GM23248 (cell line): ENCODE results near the gene INTS15. TPM values are rescaled to one million over a fixed set of nuclear protein-coding genes. Genes with fewer than 3 reads are reported as not detected.

ENCODE experiments used
- DNase-seq: peaks from one replicate; pipeline ENCODE4 v3.0.0-alpha.2; 2015
- H2AFZ ChIP-seq: fragments of 200-600 bp; sonication (generic); 2 replicates; pipeline ENCODE4 v1.6.1; 2016; ENCODE audit warnings: antibody characterized with exemption
- H3F3A ChIP-seq: fragments of 200-600 bp; sonication (generic); 2 replicates; pipeline ENCODE4 v1.6.1; 2016; ENCODE audit warnings: mild to moderate bottlenecking, antibody characterized with exemption, mixed run types; ENCODE audit not compliant: insufficient read depth
- H3K27ac ChIP-seq: fragments of 200-600 bp; sonication (generic); 2 replicates; pipeline ENCODE4 v1.5.1; 2016; ENCODE audit warnings: mild to moderate bottlenecking
- H3K27me3 ChIP-seq: fragments of 200-600 bp; sonication (generic); replicated peaks from 2 replicates; pipeline ENCODE4 v1.6.1; 2016; ENCODE audit warnings: mild to moderate bottlenecking; ENCODE audit not compliant: insufficient read depth
- H3K36me3 ChIP-seq: fragments of 200-600 bp; sonication (generic); 2 replicates; pipeline ENCODE4 v1.6.1; 2016; ENCODE audit warnings: low read depth, mild to moderate bottlenecking
- H3K4me1 ChIP-seq: fragments of 200-600 bp; sonication (generic); 2 replicates; pipeline ENCODE4 v1.6.1; 2016; ENCODE audit warnings: mild to moderate bottlenecking; ENCODE audit not compliant: insufficient read depth
- H3K4me2 ChIP-seq: fragments of 200-600 bp; sonication (generic); one replicate; pipeline ENCODE4 v1.6.1; 2016; ENCODE audit warnings: mild to moderate bottlenecking; ENCODE audit not compliant: unreplicated experiment
- H3K4me3 ChIP-seq: fragments of 200-600 bp; sonication (generic); 2 replicates; pipeline ENCODE4 v1.5.1; 2016; ENCODE audit warnings: mild to moderate bottlenecking
- H3K79me2 ChIP-seq: fragments of 200-600 bp; sonication (generic); 2 replicates; pipeline ENCODE4 v1.6.1; 2016; ENCODE audit warnings: mild to moderate bottlenecking; ENCODE audit not compliant: insufficient read depth
- H3K9ac ChIP-seq: fragments of 200-600 bp; sonication (generic); 2 replicates; pipeline ENCODE4 v1.6.1; 2016; ENCODE audit warnings: mild to moderate bottlenecking
- H3K9me2 ChIP-seq: fragments of 200-600 bp; sonication (generic); 2 replicates; pipeline ENCODE4 v1.6.1; 2016; ENCODE audit warnings: mixed run types, mild to moderate bottlenecking, moderate library complexity; ENCODE audit not compliant: insufficient read depth
- H3K9me3 ChIP-seq: fragments of 200-600 bp; sonication (generic); one replicate; pipeline ENCODE4 v1.6.1; 2017; ENCODE audit warnings: low read depth
- H4K20me1 ChIP-seq: fragments of 200-600 bp; sonication (generic); 2 replicates; pipeline ENCODE4 v1.6.0; 2016; ENCODE audit not compliant: insufficient read depth
- EZH2 ChIP-seq: fragments of 200-600 bp; sonication (generic); IDR thresholded peaks from 2 replicates; pipeline ENCODE4 v1.6.1; 2018; ENCODE audit warnings: antibody characterized with exemption, mild to moderate bottlenecking; ENCODE audit not compliant: insufficient read depth, poor library complexity, severe bottlenecking
- EZH2phosphoT487 ChIP-seq: fragments of 200-600 bp; sonication (generic); IDR thresholded peaks from 2 replicates; pipeline ENCODE4 v1.6.1; 2018; ENCODE audit warnings: antibody characterized with exemption, moderate library complexity, mild to moderate bottlenecking, low read depth; ENCODE audit not compliant: insufficient read depth
- WGBS, 2 experiments: methylation state at CpG; one replicate each; pipeline ENCODE4 v1.1.6; 2015 to 2017; ENCODE audit warnings: low lambda C conversion rate in 2 of 2, low coverage in 1 of 2; ENCODE audit errors: missing lambda C conversion rate in 2 of 2; 5-methylcytosine and 5-hydroxymethylcytosine counted together
- in situ Hi-C: fragments of 300-500 bp; cut with MboI; formaldehyde crosslinking; loops from 2 replicates; pipeline ENCODE4 v1.15.0; 2020
- polyA plus RNA-seq: library from polyadenylated mRNA; unstranded; fragments of >200 nt; fragmentation: Nextera tagmentation; extraction: Ambion mirVana; gene quantifications from 2 replicates; pipeline ENCODE4 v1.2.1, GENCODE V29; 2016
- total RNA-seq: library from RNA; depleted of rRNA; stranded (reverse); fragments of >200 nt; shearing (Covaris generic); gene quantifications from 2 replicates; pipeline ENCODE4 v1.2.3, GENCODE V29; 2014; rRNA removed

Gene INTS15
- total and polyA plus RNA-seq, 2 experiments from 2014 or later = 11.3 to 17.9 TPM

DNA sequence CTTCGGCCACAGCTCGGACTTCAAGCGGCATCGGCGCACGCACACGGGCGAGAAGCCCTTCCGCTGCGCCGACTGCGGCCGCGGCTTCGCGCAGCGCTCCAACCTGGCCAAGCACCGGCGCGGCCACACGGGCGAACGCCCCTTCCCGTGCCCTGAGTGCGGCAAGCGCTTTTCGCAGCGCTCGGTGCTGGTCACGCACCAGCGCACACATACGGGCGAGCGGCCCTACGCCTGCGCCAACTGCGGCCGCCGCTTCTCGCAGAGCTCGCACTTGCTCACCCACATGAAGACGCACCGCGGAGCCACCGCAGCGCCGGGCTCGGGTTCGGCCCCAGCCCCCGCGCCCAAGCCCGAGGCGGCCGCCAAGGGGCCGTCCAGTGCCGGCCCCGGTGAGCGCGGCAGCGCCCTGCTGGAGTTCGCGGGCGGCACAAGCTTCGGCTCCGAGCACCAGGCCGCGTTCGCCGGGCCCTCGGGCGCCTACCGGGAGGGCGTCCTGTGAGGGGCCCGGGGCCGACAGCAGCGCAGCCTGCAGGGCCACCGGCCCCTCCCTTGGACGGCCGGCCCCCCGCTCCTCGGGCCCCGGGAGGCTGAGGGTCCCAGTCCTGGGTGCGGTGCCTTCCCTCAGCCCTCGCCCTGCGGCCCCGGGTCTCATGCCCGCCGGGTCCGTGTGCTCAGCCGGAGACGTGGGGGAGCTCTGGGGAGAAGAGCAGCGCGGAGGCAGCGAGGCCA is 64.5 kb downstream of the INTS15 start:
- Histone ChIP-seq H3K9ac (no peak overlapping the region), H3K4me2 (no peak overlapping the region), H3K27ac (no peak overlapping the region), H3K9me3 (no peaks in the 10 kb centered on the region), H3K9me2 (no peaks in the 10 kb centered on the region), H2AFZ (no peak overlapping the region), H3K4me3 (no peak overlapping the region), H4K20me1 (no peaks in the 10 kb centered on the region), H3F3A (peaks cover 5% of the 10 kb centered on the region; the same call in 1 of the 2 replicates), H3K27me3 (no peaks in the 10 kb centered on the region), H3K79me2 (no peaks in the 10 kb centered on the region), H3K4me1 (no peaks in the 10 kb centered on the region), H3K36me3 (no peaks in the 10 kb centered on the region; the same call in 1 of the 2 replicates)
- DNase-seq = no peak
- WGBS, 2 experiments = 95 to 96% methylated on average over 37 to 94 of the region's 94 CpGs
- TF ChIP-seq EZH2 (no peak), EZH2phosphoT487 (no peak)
- in situ Hi-C loops = no loop called here

DNA sequence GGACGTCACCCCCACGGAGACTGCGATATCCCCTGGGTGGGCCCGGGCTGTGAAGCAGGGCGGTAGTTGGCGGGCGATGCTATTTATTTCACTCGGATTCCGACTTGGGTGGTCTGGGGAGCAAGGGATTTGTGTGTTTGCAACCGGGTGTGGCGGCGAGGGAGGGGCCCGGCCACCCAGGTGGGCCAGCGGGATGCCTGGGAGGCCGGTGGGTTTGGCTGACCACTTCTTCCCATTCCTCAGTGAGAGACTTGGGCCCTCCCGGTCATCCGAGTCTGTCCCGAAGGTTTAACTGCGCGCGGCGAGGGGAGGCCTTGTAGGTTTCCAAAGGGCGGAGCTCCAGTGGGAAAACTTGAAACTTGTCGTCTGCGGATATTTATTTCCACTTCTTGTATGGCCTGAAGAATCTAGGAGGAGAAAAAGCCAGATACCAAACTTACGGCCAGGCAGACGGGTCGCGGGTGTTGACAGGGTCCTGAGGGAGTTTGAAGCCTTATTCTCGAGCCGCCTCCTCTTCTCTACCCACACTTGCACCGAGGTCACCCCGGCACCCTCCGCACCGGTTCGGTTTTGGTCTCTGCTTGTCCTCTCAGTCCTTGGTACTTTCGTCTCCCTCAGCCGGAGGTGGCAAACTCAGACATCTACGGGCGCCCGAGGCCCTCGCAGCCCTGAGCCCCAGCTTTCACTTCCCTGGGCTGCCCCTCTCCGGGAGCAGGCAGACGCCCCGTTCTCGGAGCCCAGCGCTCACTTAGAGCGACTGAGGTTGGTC is 65.2 kb downstream of the INTS15 start:
- Histone ChIP-seq H3K4me1 (no peaks in the 10 kb centered on the region), H3K9me2 (no peaks in the 10 kb centered on the region), H3K36me3 (no peaks in the 10 kb centered on the region; the same call in 1 of the 2 replicates), H3K27me3 (no peaks in the 10 kb centered on the region), H3K9ac (no peak overlapping the region), H3K27ac (no peak overlapping the region), H3F3A (peaks cover 5% of the 10 kb centered on the region; the same call in 1 of the 2 replicates), H3K79me2 (no peaks in the 10 kb centered on the region), H2AFZ (no peak overlapping the region), H3K9me3 (no peaks in the 10 kb centered on the region), H4K20me1 (no peaks in the 10 kb centered on the region), H3K4me2 (no peak overlapping the region), H3K4me3 (no peak overlapping the region)
- in situ Hi-C loops = no loop called here
- TF ChIP-seq EZH2 = no peak
- no peak for TF ChIP-seq EZH2phosphoT487
- 93 to 94% methylated on average over 46 to 48 of the region's 48 CpGs for WGBS, 2 experiments
- no peak for DNase-seq

DNA sequence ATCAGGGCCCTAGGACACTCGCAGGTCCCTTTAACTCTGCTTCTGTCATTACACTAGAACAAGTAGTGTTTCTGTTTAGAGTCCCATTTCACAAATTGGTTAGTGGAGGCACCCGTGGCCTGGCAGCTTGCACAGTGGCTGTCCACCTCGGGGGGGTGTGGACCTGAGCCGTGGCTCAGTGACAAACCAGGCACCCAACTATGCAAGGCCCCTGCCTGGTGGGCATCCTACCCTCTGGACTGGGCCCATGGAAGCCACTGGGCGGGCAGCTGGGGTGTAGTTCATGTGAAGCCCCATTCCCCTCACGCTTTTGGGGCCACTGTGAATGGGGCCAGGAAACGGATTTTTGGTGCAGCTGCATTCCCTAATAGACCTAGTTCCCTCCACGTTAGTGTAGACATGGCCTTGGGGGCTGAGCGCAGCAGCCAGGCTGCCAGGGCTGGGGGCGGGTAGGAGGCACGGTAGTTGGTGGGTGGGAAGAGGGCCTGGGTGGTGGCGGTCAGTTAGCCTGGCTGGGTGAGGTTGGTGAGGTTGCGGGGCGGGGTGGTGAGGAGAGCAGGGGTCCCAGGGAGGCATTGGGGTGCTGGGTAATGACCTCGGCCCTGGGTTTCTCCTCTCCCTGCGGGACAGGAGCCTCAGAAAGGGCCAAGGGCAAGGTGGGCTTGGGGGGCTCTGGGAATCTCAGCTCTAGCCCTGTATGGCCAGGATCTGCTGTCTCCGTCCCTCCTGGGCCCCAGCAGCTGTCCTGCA is 66.0 kb downstream of the INTS15 start:
- Histone ChIP-seq H3K9me3 (no peaks in the 10 kb centered on the region), H3K9ac (no peak overlapping the region), H3K36me3 (no peaks in the 10 kb centered on the region; the same call in 1 of the 2 replicates), H3K27me3 (no peaks in the 10 kb centered on the region), H3K4me1 (no peaks in the 10 kb centered on the region), H3F3A (peaks cover 5% of the 10 kb centered on the region; the same call in 1 of the 2 replicates), H3K79me2 (no peaks in the 10 kb centered on the region), H3K4me2 (no peak overlapping the region), H3K4me3 (no peak overlapping the region), H2AFZ (no peak overlapping the region), H4K20me1 (no peaks in the 10 kb centered on the region), H3K27ac (no peak overlapping the region), H3K9me2 (no peaks in the 10 kb centered on the region)
- WGBS, 2 experiments = 94 to 97% methylated on average over 12 to 17 of the region's 17 CpGs
- in situ Hi-C loops = no loop called here
- TF ChIP-seq EZH2phosphoT487 (no peak), EZH2 (no peak)
- no peak for DNase-seq

DNA sequence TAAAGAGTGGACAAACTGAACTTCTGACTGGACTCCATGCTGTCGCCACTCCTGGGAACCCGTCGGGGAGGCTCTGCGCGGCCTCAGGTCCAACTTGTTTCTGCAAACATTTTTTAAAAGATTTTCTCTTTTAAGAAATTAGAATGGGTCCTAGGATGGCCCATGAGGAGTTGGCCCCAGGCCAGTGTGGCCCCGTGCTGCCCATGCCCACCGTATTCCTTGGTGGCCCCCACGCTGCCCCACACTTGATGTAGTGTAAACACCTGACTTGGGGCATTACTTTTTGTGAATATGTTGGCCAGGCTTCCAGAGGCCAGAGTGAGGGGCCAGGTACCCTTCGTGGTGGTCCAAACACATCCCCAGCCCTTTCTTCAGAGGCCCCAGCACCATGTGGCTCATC is 66.6 kb downstream of the INTS15 start:
- in situ Hi-C loops = no loop called here
- Histone ChIP-seq H3K27me3 (no peaks in the 10 kb centered on the region), H3K9me2 (no peaks in the 10 kb centered on the region), H3K9me3 (no peaks in the 10 kb centered on the region), H3K36me3 (no peaks in the 10 kb centered on the region; the same call in 1 of the 2 replicates), H3K4me3 (no peak overlapping the region), H3K79me2 (no peaks in the 10 kb centered on the region), H4K20me1 (no peaks in the 10 kb centered on the region), H3F3A (peaks cover 5% of the 10 kb centered on the region; the same call in 1 of the 2 replicates), H3K4me1 (no peaks in the 10 kb centered on the region), H3K27ac (no peak overlapping the region), H3K9ac (no peak overlapping the region), H2AFZ (no peak overlapping the region), H3K4me2 (no peak overlapping the region)
- WGBS, 2 experiments = 91 to 96% methylated on average over 9 of the region's 9 CpGs
- TF ChIP-seq EZH2 (no peak), EZH2phosphoT487 (no peak)
- no peak for DNase-seq

Other genes starting within 250 kb of the INTS15 start
- gene FAM220A, start 241.1 kb upstream of the INTS15 start, total RNA-seq = 18.0 and 23.7 TPM in 2 replicates
- gene FAM220A, start 241.1 kb upstream of the INTS15 start, polyA plus RNA-seq = 21.0 and 21.1 TPM in 2 replicates
- 68.8 and 95.4 TPM in 2 replicates for gene RAC1, start 215.5 kb upstream of the INTS15 start, total RNA-seq
- 612 and 613 TPM in 2 replicates for gene RAC1, start 215.5 kb upstream of the INTS15 start, polyA plus RNA-seq
- 31.7 and 37.6 TPM in 2 replicates for gene DAGLB, start 142.1 kb upstream of the INTS15 start, total RNA-seq
- 24.8 and 26.7 TPM in 2 replicates for gene DAGLB, start 142.1 kb upstream of the INTS15 start, polyA plus RNA-seq
- gene KDELR2, start 105.9 kb upstream of the INTS15 start, total RNA-seq = 275 and 319 TPM in 2 replicates
- 686 and 702 TPM in 2 replicates for gene KDELR2, start 105.9 kb upstream of the INTS15 start, polyA plus RNA-seq
- gene GRID2IP, start 38.6 kb upstream of the INTS15 start, total RNA-seq = not detected in 2 replicates
- gene GRID2IP, start 38.6 kb upstream of the INTS15 start, polyA plus RNA-seq = not detected in 2 replicates
- gene ZDHHC4, start 12.6 kb upstream of the INTS15 start, total RNA-seq = 52.5 and 55.4 TPM in 2 replicates
- gene ZDHHC4, start 12.6 kb upstream of the INTS15 start, polyA plus RNA-seq = 68.8 and 72.6 TPM in 2 replicates
- gene ZNF853, start 25.6 kb downstream of the INTS15 start, total RNA-seq = 0.22 and 0.51 TPM in 2 replicates
- not detected in 2 replicates for gene ZNF853, start 25.6 kb downstream of the INTS15 start, polyA plus RNA-seq
- gene ZNF316, start 47.3 kb downstream of the INTS15 start, total RNA-seq = 14.3 and 28.6 TPM in 2 replicates
- 1.1 and 1.2 TPM in 2 replicates for gene ZNF316, start 47.3 kb downstream of the INTS15 start, polyA plus RNA-seq
- 19.9 and 21.9 TPM in 2 replicates for gene ZNF12, start 116.9 kb downstream of the INTS15 start, total RNA-seq
- gene ZNF12, start 116.9 kb downstream of the INTS15 start, polyA plus RNA-seq = 12.9 and 13.0 TPM in 2 replicates
- 0.76 TPM in 1 of 2 replicates, not detected in the other for gene RSPH10B2, start 164.1 kb downstream of the INTS15 start, total RNA-seq
- gene RSPH10B2, start 164.1 kb downstream of the INTS15 start, polyA plus RNA-seq = not detected in 2 replicates
- 35.9 and 36.7 TPM in 2 replicates for gene CCZ1B, start 236.3 kb downstream of the INTS15 start, total RNA-seq
- gene CCZ1B, start 236.3 kb downstream of the INTS15 start, polyA plus RNA-seq = 55.1 and 55.3 TPM in 2 replicates